ENCODE results near the gene TIFAB.

TIFAB gene

DNA sequence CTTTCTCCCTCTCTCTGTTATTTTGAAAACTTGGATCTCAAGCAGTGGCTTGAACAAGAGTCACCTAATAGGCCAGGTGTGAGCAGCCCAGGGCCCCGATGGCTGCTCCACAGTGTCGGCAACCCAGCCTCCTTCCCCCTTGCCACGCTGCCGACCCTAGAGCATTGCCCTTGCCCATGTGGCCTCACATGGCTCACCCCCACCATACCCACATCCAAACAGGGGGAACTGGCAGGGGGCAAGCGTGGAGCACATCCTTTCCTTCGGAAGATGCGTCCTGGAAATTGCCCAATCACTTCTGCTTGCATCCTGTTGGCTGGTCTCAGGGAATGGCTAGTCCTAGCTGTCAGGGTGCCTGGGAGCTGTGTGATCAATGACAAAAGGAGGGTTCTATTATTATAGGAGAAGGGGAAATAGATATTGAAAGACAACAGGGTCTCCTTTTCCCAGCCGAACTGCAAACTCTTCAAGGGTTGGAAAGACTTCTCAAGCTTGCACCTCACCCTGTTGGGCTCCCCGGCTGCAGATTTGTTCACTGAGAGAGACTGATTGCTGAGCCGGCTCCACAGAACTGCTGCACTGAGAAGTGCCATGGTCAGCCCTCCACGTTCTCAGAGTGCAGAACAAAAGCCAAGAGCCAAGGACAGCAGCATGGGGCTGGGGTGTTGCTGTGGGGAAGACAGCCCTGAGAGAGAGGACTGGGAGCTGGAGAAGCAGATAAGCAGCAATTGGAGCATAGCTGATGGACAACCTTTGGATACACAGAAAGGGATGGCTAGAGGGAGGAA lies 8.3 kb upstream of the TIFAB start:
- DNase-seq (ENCODE audit: low read depth in 1 of 2, low spot score in 1 of 2): no peak

DNA sequence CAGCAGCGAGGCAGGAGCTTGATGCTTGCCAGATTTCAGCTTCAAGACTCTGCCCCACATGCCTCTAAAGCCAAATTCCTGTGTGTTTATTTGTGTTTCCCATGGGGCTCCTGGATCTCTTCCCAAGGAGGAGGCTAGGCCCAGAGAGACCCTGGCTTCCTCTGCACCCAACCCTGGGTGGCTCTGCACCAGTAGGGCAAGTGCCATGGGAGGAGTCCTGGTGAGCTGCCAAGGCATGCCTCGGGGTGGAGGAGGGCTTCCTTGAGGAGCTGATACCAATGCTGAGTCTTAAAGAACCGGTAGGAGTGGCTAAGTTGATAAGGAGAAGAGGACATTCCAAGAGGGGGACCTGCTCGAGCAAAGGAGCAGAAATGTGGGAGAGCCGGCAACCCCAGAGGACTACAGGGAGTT lies 6.8 kb upstream of the TIFAB start:
- no peak for DNase-seq (ENCODE audit: low read depth in 1 of 2, low spot score in 1 of 2)

DNA sequence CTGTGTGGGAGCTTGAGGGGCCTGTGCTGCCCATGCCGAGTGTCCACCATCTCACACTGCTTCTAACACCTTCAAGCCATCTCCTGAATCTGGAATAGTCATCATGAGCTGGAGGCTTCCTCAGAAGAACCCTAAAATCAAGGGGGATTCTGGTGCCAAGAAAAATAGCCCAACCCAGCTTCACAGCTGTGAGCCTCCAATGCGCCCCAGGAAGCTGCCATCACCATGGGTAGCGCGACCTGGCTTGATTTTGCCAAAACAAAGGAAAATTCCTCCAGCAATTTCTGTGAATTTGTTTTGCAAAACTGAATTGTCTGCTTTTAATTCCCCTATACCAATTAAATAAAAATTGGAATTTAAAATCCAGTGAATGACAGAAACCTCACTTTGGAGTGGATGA lies 6.2 kb upstream of the TIFAB start:
- DNase-seq (ENCODE audit: low read depth in 1 of 2, low spot score in 1 of 2): no peak

DNA sequence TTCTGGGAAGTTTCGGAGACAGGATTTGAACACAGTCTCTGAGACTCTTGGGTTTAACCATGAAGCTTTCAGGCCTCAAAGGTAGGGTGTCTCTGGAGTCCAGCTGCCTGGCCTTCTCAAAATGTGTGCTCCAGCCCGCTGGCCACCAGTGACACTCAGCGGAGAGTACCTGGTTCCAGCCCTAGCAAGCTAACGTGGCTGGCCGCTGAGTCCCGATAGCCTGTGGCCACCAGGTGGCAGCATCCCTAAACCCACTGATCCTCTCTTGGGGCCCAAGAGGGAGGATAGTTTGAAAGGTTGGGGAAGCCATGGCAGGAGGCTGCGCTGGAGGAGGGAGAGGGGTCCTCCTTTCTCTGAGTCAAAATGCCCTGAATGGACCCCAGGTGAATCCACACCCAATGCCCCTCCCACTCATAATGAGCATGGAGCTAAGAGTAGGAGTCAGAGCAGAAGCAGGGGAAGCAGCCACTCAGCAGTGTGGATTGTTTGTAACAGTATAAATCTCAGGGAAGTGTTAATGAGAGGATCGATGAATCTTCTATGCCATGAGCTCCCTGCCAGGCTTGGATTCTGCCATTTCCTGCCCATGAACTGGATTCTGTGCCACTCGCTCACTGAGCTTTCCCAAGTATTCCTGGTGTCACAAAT lies 5.4 kb upstream of the TIFAB start:
- peak; percentile 17 to 39 for DNase-seq (ENCODE audit: low read depth in 1 of 2, low spot score in 1 of 2)

DNA sequence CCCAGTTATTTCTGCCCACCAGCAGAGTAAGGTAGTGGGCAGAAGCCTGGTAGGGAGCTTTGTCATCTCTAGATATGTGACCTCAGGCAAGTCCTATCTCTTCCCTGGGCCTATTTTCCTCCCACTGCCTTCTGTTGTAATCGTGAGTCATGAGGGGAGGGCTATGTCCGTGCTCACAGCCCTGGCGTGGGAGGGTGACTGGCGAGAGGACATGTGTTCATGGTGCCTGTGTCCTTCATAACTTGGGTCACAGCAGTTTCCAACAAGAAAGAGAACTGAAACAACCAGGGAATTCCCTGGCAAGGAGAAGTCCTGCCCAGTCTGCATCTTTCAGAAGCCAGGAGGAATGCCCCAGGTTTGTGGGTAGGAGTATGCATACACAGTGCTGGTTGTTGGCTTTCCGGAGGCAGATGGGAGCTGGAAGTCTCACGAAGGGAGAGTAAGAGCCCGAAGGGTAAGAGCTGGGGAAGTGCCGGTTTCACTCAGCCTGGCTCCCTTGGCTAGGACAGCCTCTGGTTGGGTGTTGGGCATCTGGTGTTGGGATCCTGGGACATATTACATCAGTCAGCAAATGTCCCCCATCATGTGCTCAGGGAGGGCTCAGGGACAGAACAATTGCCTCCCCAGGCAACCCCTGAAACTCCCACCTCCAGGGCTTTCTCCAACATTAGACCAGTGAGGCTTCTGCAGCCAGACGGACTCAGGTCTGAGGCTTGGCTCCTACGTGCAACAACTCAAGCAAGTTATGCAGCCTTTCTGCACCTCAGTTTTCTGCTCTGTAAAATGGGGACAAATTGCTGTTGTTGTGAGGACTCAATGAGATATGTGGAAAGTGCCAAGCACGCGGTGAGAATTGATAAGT lies 4.3 kb upstream of the TIFAB start:
- DNase-seq (ENCODE audit: low read depth in 1 of 2, low spot score in 1 of 2): no peak

DNA sequence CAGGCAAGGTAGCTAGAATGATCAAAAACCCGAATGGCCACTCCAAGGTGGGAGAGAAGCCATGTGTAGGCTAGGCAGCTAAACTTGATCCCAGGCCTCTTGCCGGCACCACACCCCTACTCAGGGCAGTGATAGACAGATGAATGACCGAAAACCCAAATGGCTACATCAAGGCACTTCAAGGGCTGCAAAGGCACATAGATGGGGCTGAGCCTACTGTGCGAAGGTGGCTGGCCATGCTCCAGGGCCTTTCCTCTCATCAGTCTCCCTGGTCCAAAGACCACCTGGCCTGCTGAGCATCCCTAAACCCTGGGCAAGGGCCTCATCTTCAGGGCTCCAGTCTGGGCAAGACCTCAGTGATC lies 3.7 kb upstream of the TIFAB start:
- DNase-seq (ENCODE audit: low read depth in 1 of 2, low spot score in 1 of 2): no peak

DNA sequence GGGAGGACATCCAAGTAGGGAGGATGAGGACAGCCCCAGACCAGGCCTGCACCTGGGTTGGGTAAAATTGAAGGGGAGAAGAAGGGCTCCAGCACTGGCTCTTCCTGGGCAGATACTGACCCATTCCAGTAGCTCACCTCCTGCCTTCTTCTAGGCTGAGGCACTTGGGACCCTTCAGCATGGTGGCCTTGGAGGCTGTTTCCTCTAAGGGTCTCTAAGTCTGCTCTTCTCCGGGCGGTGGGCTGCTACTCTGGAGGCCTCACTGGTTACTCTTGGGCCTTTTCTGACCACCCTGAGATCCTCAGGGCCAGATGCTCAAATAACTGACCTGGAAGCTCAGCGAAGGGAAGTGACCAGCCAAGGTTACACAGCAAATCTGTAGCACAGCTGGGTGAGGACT lies 2.8 kb upstream of the TIFAB start:
- no peak for DNase-seq (ENCODE audit: low read depth in 1 of 2, low spot score in 1 of 2)

DNA sequence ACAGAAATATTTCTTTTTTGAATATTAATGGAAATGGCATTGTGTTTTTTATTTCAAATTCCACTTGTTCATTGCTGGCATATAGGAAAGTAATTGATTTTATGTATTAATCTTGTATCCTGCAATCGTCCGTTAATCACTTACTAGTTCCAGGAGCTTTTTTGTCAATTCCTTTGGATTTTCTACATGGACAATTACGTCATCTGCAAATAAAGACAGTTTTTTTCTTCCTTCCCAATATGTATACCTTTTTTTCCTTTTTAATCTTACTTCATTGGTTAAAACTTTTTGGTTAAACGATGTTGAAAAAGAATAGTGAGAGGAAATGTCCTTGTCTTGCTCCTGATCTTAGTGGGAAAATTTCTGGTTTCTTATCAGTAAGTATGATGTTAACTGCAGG lies 1.5 kb upstream of the TIFAB start:
- no peak for DNase-seq (ENCODE audit: low read depth in 1 of 2, low spot score in 1 of 2)

DNA sequence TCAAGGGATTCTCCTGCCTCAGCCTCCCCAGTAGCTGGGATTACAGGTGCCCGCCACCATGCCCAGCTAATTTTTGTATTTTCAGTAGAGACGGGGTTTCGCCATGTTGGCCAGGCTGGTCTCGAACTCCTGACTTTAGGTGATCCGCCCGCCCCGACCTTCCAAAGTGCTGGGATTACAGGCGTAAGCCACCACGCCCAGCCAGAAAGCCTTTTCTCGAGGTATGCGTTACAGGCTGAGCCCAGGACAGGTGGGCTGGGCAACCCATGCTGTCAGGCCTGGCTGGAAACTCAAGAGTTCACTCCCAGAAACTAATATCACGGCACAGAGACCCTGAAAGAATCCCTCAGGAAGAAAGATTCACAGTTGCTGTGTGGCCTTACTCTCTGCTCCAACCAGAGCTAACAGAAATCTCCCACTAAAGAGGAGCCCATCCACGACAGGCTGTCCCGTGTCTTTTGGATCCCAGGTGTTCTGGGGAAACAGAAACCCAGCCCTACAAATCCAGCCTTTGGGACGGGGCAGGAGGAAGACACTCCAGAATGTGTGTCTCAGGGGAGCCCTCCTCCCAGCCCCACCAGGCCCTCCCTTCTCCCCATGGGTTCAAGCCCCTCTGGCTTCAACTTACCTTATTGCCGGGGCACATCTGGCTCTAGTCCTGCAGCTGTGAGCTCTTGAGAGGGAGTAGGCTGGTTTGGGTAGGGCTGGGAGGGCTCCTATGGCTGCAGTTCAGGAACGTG lies 400 bp downstream of the TIFAB start:
- no peak for DNase-seq (ENCODE audit: low read depth in 1 of 2, low spot score in 1 of 2)

DNA sequence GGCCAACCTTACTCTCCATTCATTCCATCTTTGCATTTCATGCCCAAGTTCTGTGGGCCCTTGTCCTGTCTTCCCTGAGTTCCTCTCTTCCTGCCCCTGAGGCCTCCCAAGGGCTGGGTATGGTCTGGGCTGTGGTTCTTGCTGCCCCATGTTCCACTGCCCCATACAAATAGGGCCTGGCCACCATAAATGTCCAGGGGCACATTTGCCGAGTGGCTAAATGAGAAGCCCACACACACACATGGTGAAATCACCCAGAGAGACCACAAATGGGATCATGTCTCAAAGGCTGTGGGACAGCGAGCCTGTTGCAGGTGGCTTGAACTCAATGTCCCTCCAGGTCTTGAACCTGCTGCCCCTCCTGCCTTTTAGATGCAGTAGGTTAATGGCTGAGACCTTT lies 1.2 kb downstream of the TIFAB start:
- no peak for DNase-seq (ENCODE audit: low read depth in 1 of 2, low spot score in 1 of 2)

DNA sequence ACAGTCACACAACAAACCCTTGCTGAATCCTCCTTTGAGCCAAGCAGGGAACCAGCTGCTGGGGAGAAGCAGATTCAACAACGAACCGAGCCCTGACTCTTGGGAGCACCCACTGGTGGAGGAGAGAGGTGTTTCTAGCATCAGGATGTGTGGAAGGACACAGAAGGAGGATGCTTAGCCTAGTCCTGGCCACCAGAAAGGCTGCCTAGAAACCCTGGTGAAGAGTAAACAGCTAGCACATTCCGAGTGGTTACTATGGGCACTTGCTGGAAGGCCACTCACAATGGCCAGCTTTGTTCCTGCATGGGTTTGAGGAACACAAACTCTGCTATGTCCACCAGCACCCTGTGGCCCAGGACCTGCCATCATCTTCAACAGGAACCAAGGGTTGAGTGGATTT lies 1.8 kb downstream of the TIFAB start:
- DNase-seq (ENCODE audit: low read depth in 1 of 2, low spot score in 1 of 2): no peak

DNA sequence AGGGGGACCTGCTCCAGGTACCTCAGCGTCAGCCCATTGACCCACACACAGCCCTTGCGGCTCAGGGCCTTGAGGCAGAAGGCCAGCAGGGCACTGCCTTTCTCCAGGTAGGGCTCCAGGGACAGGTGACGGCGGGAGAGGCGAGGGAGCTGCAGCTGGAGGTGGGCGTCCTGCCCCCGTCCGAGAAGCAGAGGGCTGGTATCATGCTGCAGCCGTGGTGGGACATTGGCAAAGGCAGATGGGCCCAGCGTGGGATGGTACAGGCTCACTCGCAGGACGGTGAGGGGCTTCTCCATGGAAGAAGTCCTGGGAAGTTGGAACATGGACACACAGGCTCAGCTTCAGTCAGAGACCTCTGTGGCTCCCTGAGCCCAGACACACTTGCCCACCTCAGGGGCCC lies 2.5 kb downstream of the TIFAB start:
- no peak for DNase-seq (ENCODE audit: low read depth in 1 of 2, low spot score in 1 of 2)

DNA sequence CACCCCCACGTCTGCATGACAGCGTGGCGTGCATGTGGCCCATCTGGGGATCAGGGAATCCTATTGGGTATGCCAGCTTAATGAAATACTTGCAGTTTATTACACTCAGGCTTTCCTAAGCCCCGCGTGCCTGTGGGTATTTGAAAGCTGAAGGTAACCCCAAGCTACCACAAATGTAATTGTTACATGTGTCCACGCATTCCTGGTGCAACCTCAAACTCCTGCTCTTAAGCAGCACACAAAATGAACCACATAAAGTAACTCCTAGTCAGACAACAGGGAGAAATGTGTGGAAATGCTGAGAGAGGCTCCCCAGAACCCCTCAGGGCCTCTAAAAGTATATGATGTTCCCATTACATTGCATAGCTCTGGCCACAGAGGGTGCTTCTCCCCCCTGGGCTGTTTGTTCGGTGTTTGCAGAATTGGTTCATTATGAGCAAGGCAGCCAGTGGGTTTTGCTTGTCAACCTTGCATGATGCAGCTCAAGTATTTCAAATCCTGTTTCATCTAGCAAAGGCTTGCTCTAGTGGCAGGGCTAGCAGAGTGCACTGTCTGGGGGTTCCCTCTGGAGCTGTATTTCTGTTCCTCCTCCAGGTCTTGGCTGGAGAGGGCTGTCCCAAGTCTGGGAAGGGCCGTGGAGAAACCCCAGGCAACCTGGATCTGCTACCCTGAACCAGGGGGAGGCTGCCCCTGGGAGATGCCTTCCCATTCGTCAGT lies 3.2 kb downstream of the TIFAB start:
- DNase-seq (ENCODE audit: low read depth in 1 of 2, low spot score in 1 of 2): no peak

DNA sequence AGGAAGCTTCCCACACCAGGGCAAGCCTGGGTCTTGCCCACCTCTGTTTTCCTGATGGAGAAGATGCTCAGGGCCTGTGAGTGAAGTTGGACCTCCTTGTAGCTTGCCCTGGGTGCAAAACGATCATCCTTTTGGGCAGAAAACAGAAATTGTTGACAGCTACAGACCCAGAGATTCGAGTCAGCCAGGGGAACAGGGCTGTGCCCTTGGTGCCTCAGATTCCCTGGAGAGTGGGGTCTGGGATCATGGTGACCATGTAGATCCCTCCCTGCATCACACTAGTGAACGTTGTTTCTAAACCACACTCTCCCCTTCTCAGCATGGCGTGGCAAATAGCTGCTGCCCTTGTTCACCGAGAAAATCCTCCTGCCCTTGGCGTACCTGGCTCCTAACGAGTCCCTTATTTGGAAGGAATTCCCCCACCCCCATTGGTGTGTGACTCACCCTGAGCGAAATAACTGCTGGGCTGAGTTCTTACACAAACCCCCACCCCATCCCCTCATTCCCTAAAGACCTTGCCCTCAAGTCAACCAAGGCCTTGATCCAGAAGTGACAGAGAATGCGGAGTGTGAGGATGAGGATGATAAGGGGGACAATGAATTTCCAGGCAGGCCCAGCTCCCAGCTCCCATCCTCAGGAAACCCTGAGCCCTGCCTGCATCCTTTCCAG lies 3.9 kb downstream of the TIFAB start:
- no peak for DNase-seq (ENCODE audit: low read depth in 1 of 2, low spot score in 1 of 2)

DNA sequence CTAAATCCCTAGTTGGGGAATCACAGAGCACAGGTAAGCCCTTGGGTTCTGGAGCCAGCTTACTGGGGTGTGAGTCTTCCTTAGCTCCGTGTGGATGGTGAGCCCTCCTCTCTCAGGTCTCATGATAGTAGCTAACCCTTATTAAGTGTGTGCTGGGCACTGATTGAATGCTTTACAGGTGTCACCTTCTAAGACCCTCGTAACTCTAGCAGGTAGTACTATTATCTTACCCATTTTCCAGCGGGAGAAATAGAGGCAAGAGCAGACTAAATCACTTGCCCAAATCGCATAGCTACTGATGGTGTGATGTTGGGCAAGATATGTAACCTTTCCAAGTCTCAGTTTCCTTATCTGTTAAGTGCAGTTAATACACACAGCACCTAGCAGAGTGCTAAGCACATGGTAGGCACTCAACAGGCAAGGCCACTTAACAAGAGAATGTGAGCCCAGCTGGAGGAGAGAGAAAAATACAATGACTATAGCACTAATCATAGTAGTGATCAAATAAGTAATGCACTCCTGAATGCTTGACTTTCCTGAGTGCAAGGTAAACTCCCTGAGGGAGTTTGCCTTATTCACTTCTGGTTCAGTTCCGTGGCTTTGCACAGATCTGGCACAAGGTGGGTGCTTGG lies 4.7 kb downstream of the TIFAB start, which contains the start of gene DCANP1:
Gene DCANP1 (minus strand): TSS at position 51 of the 632 bp plus-strand sequence. CDS start 240 bp downstream, outside the sequence.
- DNase-seq (ENCODE audit: low read depth in 1 of 2, low spot score in 1 of 2): no peak

DNA sequence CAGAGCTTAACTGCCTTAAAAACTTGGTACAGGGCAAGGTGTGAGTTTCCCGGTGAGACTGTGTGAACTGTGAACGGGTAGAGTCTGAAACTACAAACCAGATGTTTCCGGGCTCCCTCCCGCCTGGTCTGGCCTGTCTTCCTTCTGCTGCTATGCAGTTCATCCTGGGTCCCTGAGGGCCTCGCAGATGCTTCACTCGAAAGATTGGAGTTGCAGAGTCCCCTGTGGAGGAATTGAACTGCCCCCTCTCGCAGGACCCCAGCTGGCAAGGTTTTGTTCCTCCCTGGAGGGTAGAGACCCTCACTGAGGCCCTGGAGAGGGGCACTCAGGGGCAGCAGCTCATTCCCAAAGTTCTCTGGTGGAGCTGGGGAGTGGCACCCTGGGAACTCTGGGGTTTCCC lies 5.5 kb downstream of the TIFAB start:
- DNase-seq (ENCODE audit: low read depth in 1 of 2, low spot score in 1 of 2): no peak

DNA sequence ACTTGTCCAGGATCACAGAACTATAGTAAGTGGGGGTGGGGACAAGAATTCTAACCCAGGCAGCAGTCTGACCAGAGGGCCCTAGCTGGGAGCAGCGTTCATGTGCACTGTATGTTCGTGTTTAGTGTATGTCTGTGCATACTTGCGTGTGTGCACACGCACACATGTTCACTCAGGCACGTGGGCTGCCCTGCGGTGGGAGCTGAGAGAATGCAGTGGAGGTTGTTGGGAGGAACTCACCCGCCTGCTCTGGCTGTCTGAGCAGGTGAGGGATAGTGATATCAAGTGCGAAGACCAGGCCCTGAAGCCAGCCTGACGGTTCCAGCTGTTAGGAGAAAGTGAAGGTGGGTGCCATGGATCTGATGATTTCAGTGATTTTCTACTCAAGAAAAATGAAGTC lies 5.9 kb downstream of the TIFAB start:
- DNase-seq (ENCODE audit: low read depth in 1 of 2, low spot score in 1 of 2): no peak

DNA sequence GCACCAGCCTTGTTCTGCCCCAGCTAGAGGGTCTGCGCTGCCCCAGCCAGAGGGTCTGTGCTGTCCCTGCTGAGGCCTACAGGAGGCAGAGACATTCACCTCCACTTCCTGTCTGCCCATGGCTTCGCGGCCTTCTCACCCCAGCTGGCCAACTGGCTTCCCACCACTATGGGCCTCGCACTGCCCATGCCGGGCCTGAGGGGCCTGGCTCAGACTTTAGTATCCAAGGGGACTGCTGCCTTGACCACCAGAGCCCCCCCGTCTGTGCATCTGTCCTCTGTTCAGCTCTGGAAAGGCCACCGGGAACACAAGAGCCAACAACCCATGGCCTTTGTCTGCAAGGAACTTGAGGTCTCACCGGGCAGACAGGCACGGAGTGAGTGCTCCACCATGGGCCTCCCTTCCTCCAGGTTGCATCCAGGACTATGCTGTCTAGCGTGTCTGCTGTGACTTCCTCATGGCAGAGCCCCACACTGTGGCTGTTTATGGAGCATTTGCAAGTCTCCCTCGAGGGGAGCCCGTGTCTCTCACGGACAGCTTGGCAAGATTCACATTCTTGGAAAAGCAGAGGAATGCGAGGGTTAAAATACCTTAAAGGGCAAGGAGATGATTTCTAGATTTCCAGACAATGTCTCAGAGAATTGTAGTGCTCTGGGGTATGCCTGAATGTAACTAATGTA lies 6.7 kb downstream of the TIFAB start:
- DNase-seq (ENCODE audit: low read depth in 1 of 2, low spot score in 1 of 2): no peak

DNA sequence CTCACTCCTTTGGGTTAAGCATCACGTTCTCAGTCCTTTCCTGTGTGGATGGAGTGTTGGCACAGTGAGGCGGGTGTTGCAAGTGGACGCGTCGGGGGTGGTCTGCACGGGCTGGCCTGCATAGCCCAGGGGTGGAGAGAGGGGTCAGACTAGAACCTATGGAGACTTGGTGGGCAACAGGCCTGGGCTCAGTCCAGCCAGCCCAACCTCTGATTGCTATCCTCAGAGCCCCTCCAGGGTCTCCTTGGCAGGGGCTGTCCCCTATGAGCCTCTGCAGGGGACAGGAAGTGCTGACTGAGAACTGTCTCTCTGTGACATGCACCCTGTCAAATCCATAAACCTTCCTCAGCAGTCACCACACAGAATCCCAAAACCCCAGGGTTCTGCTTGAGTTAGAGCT lies 7.3 kb downstream of the TIFAB start:
- no peak for DNase-seq (ENCODE audit: low read depth in 1 of 2, low spot score in 1 of 2)
